GM12872 (cell line): ENCODE results near the gene HIF1AN.

Experiments
- TF ChIP-seq, protein P1 (sequence below): IDR thresholded peaks from 3 replicates; pipeline ENCODE4 v1.5.1; 2011; ENCODE audit warnings: low read depth, mild to moderate bottlenecking, low read length, moderate library complexity; ENCODE audit not compliant: insufficient read depth

Gene HIF1AN

GRCh38 chr10:100567826-100568225 lies 32.1 kb downstream of the HIF1AN start:
- TF ChIP-seq, protein P1, sequence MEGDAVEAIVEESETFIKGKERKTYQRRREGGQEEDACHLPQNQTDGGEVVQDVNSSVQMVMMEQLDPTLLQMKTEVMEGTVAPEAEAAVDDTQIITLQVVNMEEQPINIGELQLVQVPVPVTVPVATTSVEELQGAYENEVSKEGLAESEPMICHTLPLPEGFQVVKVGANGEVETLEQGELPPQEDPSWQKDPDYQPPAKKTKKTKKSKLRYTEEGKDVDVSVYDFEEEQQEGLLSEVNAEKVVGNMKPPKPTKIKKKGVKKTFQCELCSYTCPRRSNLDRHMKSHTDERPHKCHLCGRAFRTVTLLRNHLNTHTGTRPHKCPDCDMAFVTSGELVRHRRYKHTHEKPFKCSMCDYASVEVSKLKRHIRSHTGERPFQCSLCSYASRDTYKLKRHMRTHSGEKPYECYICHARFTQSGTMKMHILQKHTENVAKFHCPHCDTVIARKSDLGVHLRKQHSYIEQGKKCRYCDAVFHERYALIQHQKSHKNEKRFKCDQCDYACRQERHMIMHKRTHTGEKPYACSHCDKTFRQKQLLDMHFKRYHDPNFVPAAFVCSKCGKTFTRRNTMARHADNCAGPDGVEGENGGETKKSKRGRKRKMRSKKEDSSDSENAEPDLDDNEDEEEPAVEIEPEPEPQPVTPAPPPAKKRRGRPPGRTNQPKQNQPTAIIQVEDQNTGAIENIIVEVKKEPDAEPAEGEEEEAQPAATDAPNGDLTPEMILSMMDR: no peak

DNA sequence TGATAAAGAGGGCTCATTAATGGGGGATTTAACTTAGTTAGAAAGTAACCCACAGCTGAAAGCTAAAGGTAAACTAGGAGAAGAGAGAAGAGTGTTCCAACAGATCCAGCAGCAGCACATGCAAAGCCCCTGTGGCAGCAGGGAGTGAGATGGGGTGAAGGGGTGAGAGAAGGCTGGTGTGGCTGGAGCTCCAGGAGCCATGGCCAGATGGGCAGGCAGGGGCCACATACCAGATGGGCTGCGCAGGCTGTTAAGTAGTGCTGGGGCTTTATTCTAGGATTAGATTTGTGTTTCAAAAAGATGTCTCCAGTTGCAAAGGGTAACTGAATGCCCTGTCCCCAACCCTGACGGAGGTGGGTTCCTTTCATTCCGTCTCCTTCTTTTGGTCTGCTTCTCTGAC lies 33.2 kb downstream of the HIF1AN start:
- TF ChIP-seq, protein P1: no peak

GRCh38 chr10:100569687-100570481 lies 34.1 kb downstream of the HIF1AN start:
- TF ChIP-seq, protein P1: no peak

DNA sequence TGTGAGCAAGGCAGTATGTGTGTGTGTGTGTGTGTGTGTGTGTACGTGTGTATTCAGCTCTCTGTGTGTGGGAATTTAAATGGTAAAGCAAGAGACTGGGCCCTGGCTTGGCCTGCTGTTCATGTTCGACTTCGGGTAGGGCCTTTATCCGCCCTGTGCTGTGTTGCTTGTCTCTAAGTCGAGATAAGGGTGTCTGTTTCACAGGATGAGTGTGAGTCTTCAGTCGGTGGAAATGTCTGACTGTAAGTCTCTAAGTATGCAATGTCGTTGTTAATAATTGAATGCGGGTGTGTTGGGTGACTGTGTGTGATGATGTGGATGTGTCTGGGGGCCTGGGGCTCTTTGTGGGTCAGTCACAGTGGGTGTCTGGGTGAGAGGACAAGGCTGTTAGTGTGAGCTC lies 34.8 kb downstream of the HIF1AN start:
- TF ChIP-seq, protein P1: no peak

DNA sequence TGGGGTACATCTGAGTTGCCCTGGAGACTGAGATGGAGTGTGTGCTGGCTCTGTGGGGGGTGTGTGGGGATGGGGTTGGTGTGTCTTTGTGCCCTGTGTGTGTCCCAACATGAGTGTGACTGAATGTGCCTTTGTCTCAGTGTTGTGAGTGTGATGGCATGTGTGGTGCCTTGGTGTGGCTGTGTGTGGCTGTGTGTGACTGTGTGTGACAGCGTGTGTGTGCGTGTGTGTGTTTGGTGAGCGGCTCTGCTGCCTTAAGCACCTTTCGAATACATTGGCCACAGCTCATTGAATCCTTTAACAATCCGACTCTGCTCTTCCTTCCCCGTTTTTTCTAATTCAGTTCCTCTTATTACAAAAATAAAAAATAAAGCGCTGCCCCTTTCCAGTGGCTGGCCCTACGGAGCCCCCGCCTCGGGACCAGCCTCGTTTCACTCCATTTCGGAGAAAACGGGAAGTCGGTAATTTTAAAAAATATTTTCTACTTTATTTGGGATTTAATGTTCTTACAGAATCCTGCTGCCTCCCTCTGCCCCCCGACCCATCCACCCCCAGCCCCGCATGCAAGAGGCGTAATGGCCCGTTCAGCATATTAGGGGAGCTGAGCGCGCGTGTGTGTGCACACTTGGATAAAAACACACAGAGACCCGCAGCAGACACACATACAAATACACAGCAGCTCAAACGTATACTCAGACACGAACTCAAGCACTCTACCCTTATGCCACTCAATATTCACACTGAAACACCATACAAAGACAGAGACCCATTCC lies 35.5 kb downstream of the HIF1AN start:
- TF ChIP-seq, protein P1: no peak

GRCh38 chr10:100575585-100576281 lies 40.0 kb downstream of the HIF1AN start:
- TF ChIP-seq, protein P1: no peak

- TF ChIP-seq, protein P1: no peak
Observed at GRCh38 chr10:100576282-100576635, 40.5 kb downstream of the HIF1AN start.
